Stimulated activated naive CD8-positive, alpha-beta T cell treated with anti-CD3 and anti-CD28 coated beads, Interleukin-15, Interleukin-2, amounts not matched to agents 100 ng/mL and 50 ng/mL, for 24 hours (primary cell): ENCODE results near the gene ATG10.
"Not testable (repeated sequence)": the region's sequence is repeated elsewhere in the genome, so short reads cannot be mapped to it uniquely, and the experiment has no call there.

Experiments used
- H3K27ac Mint-ChIP-seq: one replicate; pipeline ENCODE4 v1.8.0; 2021; ENCODE audit warnings: mild to moderate bottlenecking, mixed read lengths
- H3K27me3 Mint-ChIP-seq: one replicate; pipeline ENCODE4 v1.8.0; 2021; ENCODE audit warnings: mixed read lengths
- H3K36me3 Mint-ChIP-seq: one replicate; pipeline ENCODE4 v1.8.0; 2021; ENCODE audit warnings: low read depth, mixed read lengths
- H3K4me1 Mint-ChIP-seq: one replicate; pipeline ENCODE4 v1.8.0; 2021; ENCODE audit warnings: low read depth, mixed read lengths
- H3K4me3 Mint-ChIP-seq: one replicate; pipeline ENCODE4 v1.8.0; 2021; ENCODE audit warnings: mild to moderate bottlenecking, mixed read lengths
- H3K9me3 Mint-ChIP-seq: one replicate; pipeline ENCODE4 v1.8.0; 2021; ENCODE audit warnings: mixed read lengths

ATG10 gene

DNA sequence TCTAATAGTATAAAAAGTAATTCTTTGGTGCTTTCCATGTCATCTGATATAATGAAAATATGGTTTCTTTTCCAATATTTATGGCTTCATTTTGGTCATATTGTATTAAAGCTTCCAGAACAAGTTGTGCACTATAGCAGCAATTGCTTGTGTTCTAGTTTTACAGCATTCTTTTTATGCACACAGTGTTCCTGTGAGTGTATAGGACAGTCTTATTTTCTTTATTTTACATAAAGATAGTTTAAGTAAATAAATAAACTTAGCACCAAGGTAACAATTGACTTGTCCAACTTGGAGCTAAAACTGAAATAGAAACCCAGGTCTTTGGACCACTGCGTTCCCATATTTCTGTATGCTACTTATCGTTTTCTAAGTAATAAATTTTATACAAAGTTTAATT is 38.9 kb downstream of the ATG10 start:
- Mint-ChIP-seq H3K4me3 (no peak overlapping the region), H3K4me1 (no peaks in the 10 kb centered on the region), H3K9me3 (peaks cover 8% of the 10 kb centered on the region)

DNA sequence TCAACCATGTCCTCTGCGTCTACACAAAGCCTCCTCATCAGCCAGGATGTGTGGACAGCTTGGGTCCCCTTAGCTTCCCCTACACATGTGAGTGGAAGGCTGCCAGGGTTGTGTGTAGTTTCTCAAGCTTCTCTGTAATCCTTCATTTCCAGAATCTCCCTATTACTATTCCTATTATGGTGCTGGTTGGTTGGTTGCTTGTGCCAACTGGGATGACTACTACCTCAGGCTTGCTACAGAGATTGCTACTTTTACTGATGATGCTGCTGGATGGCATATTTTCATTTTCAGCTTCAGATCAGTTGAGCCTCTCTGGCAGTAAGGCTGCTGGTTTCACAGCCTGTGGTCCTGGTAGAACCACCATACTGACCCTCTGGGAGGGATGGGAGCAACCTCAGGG is 39.9 kb downstream of the ATG10 start:
- Mint-ChIP-seq H3K4me1 (no peaks in the 10 kb centered on the region), H3K27me3 (no peaks in the 10 kb centered on the region), H3K27ac (no peak overlapping the region), H3K36me3 (peaks cover 33% of the 10 kb centered on the region), H3K4me3 (no peak overlapping the region), H3K9me3 (peaks cover 13% of the 10 kb centered on the region)

More for the DNA sequence above, 38.9 kb downstream of the ATG10 start:
- peaks cover 25% of the 10 kb centered on the region for H3K36me3 Mint-ChIP-seq
- H3K27ac Mint-ChIP-seq, result no peak overlapping the region
- no peaks in the 10 kb centered on the region for H3K27me3 Mint-ChIP-seq

DNA sequence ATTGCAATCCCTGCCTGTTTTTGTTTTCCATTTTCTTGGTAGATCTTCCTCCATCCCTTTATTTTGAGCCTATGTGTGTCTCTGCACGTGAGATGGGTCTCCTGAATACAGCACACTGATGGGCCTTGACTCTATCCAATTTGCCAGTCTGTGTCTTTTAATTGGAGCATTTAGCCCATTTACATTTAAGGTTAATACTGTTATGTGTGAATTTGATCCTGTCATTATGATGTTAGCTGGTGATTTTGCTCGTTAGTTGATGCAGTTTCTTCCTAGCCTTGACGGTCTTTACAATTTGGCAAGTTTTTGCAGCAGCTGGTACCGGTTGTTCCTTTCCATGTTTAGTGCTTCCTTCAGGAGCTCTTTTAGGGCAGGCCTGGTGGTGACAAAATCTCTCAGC is 42.8 kb downstream of the ATG10 start:
- peaks cover 29% of the 10 kb centered on the region for H3K36me3 Mint-ChIP-seq
- not testable (repeated sequence) for H3K9me3 Mint-ChIP-seq, H3K27ac Mint-ChIP-seq, H3K27me3 Mint-ChIP-seq, H3K4me3 Mint-ChIP-seq, H3K4me1 Mint-ChIP-seq

DNA sequence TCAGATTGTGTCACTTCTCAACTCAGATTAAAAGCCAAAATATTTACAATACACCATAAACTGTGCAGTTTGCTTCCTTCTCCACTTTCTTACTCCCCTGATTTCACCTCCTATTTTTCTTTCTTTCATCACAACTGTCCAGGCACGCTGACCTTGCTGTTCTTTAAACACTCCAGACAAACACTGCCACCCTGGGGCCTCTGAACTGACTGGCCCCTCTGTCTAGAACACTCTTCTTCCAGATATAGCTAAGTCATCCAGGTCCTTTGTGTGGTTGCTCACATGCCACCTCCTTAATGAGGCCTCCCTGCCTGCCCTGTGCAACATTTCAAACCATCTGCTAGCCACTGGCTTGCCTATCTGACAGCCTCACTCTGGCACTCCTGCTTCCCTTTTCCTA is 46.6 kb downstream of the ATG10 start:
- H3K36me3 Mint-ChIP-seq, result peaks cover 17% of the 10 kb centered on the region
- no peak overlapping the region for H3K4me3 Mint-ChIP-seq
- no peaks in the 10 kb centered on the region for H3K4me1 Mint-ChIP-seq
- H3K27ac Mint-ChIP-seq, result no peak overlapping the region
- H3K27me3 Mint-ChIP-seq, result no peaks in the 10 kb centered on the region
- H3K9me3 Mint-ChIP-seq, result peaks cover 9% of the 10 kb centered on the region

DNA sequence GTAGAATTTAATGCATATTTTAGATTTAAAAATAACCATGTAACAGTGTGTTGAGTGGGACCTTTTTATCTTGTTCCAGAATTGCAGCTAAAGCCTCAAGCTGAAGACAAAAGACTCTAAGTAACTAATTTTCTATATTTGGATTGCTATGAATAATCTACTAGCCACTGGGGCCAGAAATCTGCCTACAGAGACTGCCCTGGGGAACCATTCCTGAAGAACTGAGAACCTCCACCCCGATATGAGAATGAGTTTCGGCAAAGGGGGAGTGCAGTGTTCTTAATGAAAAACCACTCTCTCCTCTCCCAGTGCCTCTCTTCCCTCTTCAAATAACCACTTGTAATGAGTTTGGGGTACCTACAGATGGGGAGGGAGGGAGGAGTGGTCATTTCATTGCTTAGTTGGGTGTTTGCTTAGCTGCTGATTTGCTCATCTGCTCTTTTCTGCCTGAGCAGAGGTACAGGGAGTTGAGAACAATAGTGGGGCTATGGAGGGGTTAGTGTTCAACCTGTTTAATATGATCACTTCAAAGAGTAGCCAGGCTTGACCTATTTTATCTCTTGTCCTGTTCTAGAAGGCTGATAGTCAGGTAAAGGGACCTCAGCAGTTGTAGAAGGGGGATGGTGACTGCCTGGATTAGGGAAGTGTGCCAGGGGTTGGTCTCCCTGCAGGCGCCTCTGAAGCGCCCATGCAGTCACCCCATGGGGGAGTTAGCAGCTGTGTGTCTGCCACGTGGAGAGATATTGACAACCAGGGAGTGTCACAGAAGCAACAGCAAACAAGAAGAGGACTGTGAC is 47.7 kb downstream of the ATG10 start:
- H3K4me3 Mint-ChIP-seq, result no peak overlapping the region
- no peaks in the 10 kb centered on the region for H3K27me3 Mint-ChIP-seq
- no peak overlapping the region for H3K27ac Mint-ChIP-seq

DNA sequence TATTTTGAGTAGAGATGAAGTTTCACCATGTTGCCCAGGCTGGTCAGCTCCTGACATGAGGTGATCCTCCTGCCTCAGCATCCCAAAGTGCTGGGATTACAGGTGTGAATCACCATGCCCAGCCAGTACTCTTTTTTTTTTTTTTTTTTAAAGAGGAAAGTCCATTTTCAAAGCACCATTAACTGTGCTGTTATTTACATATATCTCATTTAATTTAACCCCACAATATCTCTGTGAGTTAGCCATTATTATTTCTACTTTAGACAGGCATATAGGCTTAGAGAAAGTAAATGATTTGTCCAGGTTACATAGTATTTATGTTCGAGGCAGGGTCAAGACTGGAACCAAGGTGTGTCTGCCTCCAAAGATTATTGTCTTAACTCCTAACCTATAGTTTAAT is 50.7 kb downstream of the ATG10 start:
- Mint-ChIP-seq H3K36me3 (no peaks in the 10 kb centered on the region), H3K4me1 (no peaks in the 10 kb centered on the region), H3K27ac (no peak overlapping the region), H3K9me3 (no peaks in the 10 kb centered on the region), H3K27me3 (no peaks in the 10 kb centered on the region), H3K4me3 (no peak overlapping the region)

More for the DNA sequence above, 47.7 kb downstream of the ATG10 start:
- Mint-ChIP-seq H3K4me1 (no peaks in the 10 kb centered on the region), H3K9me3 (peaks cover 9% of the 10 kb centered on the region), H3K36me3 (peaks cover 13% of the 10 kb centered on the region)

DNA sequence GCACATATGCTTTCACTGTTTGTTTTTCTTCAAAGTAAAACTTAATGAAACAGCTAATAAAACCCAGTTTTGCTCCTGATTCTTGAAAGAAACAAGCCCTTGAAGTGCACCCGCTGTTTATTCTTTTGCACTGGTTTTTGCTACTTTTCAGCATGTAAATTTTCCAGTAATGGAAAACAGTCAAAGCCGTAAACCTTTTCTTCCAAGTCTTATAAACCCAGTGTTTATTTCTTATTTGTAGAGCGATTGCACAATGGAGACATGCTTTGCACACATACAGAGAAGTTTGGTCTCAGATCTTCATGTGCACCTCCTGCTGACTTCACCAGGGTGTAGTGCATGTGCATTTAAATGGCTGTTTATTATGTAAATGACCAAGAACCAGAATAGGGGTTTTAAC is 51.8 kb downstream of the ATG10 start:
- H3K36me3 Mint-ChIP-seq, result no peaks in the 10 kb centered on the region
- H3K27ac Mint-ChIP-seq, result no peak overlapping the region
- H3K9me3 Mint-ChIP-seq, result no peaks in the 10 kb centered on the region

DNA sequence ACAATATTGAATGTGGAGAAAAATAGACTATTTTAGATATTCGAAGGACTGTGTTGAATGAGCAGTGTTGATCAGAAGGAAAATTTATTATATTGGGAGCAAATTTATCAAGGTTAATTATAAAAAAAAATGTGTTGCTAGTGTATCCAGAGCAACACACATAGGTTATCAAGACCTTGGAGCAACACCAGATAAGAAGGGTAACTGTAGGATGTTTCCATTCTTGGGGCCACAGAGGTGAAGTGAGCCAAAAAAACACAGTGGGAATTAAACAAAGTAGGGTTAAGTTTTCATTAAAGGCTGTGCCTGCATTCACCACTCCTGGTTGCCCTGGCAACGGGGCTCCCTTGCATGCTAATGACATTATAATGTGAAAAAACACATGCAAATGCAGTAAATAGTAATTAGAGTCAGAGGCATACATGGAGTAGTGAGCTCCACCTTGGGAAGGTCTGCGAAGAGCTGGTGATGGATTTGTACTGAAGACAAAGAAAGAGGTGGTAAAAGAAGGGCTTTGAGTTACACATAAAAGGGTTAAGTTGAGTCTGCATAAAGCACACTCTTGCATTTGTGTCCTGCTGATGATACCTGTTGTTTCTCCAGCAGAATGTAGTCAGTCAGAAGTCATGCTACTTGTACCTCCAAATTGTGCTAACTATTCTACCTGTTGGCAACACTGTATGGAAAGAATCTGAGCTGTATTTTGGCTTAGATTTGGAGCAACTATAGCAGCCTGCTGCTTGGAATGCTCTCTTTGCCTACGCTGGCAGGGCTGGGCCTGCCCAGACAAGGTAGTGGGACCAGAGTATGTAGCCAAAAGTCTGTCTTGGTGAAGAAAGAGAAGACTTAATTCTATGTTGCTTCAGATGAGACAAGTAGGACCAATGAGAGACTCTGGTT is 59.6 kb downstream of the ATG10 start:
- no peaks in the 10 kb centered on the region for H3K36me3 Mint-ChIP-seq
- H3K4me1 Mint-ChIP-seq, result no peaks in the 10 kb centered on the region
- H3K27me3 Mint-ChIP-seq, result no peaks in the 10 kb centered on the region
- H3K4me3 Mint-ChIP-seq, result no peak overlapping the region
- H3K9me3 Mint-ChIP-seq, result peaks cover 3% of the 10 kb centered on the region
- no peak overlapping the region for H3K27ac Mint-ChIP-seq

More for the DNA sequence above, 51.8 kb downstream of the ATG10 start:
- no peak overlapping the region for H3K4me3 Mint-ChIP-seq
- H3K27me3 Mint-ChIP-seq, result no peaks in the 10 kb centered on the region
- H3K4me1 Mint-ChIP-seq, result no peaks in the 10 kb centered on the region

DNA sequence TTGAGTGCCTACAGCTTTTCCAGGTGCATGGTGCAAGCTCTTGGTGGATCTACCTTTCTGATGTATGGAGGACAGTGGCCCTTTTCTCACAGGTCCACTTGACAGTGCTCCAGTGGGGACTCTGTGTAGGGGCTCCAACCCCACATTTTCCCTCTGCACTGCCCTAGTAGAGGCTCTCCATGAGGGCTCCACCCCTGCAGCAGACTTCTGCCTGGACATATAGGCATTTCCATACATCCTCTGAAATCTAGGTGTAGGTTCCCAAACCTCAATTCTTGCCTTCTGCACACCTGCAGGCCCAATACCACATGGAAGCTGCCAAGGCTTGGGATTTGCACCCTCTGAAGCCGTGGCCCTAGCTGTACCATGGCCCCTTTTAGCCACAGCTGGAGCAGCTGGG is 71.1 kb downstream of the ATG10 start:
- not testable (repeated sequence) for H3K27ac Mint-ChIP-seq, H3K4me1 Mint-ChIP-seq
- H3K36me3 Mint-ChIP-seq, result peaks cover 37% of the 10 kb centered on the region

DNA sequence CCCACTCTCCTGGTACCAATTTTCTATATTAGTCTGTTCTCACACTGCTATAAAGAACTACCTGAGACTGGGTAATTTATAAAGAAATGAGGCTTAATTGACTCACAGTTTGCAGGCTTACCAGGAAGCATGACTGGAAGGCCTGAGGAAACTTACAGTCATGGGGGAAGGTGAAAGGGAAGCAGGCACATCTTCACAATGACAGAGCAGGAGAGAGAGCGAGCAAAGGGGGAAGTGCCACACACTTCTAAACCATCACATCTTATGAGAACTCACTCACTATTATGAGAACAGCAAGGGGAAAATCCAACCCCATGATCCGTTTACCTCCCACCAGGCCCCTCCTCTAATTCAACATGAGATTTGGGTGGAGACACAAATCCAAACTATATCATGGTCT is 72.2 kb downstream of the ATG10 start:
- Mint-ChIP-seq H3K27me3 (no peaks in the 10 kb centered on the region), H3K9me3 (peaks cover 12% of the 10 kb centered on the region), H3K36me3 (peaks cover 29% of the 10 kb centered on the region), H3K4me1 (no peaks in the 10 kb centered on the region), H3K27ac (peak overlapping the region; percentile 36), H3K4me3 (no peak overlapping the region)

More for the DNA sequence above, 71.1 kb downstream of the ATG10 start:
- not testable (repeated sequence) for H3K27me3 Mint-ChIP-seq, H3K4me3 Mint-ChIP-seq
- H3K9me3 Mint-ChIP-seq, result peaks cover 17% of the 10 kb centered on the region

DNA sequence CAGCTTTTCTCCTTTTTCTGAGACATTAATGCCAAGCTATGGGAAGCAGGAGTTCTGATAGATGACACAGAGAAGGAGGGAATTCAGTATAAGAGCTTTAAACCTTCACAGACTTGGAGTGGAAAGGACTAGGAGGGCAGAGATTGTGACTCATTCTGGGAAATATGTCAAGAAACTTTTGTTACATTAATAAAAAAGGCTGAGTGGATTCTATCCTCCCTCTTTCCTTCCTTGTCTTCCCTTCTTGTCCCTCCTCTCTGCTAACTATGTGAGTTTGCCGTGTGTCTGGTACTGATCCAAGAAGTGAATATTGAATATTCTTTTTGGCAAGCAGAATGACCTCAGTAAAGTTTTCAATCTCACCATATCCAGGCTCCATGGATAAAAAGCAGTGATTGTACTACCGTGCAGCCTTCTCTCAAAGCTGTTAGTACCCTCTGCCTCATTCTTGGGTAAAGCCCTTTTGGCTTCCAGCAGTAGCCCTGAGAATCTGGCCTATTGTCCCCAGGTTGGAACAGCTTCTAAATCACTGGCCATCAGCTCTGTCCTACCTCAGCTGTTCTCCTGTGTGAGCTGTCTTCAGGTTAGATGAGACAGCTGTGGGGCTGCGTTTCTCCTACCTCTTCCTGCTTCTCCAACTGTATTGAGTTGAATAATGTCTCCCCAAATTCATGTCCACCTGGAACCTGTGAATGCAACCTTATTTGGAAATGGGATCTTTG is 73.9 kb downstream of the ATG10 start:
- Mint-ChIP-seq H3K4me1 (no peaks in the 10 kb centered on the region), H3K4me3 (no peak overlapping the region), H3K27ac (no peak overlapping the region), H3K27me3 (no peaks in the 10 kb centered on the region), H3K36me3 (peaks cover 29% of the 10 kb centered on the region), H3K9me3 (peaks cover 12% of the 10 kb centered on the region)

DNA sequence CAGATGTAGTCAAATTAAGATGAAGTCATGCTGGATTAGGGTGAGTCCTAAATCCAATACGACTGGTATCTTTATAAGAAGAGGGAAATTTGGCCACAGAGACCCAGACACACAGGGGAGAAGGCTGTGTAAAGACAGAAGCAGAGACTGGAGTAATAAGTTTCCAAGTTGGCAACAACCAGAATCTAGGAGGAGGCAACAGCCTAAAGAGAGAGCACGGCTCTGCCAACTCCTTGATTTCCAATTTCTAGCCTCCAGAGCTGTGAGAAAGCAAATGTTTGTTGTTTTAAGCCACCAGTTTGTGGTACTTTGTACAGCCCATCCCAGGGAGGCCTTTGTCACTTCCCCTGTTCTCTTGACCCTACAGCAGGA is 74.4 kb downstream of the ATG10 start:
- Mint-ChIP-seq H3K36me3 (peaks cover 29% of the 10 kb centered on the region), H3K4me3 (no peak overlapping the region), H3K9me3 (peaks cover 12% of the 10 kb centered on the region), H3K27ac (no peak overlapping the region), H3K27me3 (no peaks in the 10 kb centered on the region), H3K4me1 (no peaks in the 10 kb centered on the region)

DNA sequence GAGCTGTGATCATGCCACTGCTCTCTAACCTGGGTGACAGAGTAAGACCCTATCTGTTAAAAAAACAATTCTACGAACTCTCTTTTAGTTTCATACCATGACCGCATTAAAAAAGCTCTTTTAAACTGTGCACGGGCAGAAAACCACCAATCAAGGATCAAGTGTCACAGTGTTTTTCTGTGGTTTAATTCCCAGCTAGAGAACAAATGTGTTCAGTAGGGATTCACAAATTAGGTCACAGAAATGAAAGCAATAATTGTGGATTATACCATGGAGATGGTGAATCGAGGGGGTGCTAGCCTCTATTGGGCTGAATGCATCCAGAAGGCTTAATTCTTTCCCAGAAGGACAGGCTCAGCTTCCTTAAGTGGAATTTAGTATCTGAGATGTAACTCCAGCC is 79.1 kb downstream of the ATG10 start:
- no peaks in the 10 kb centered on the region for H3K9me3 Mint-ChIP-seq

DNA sequence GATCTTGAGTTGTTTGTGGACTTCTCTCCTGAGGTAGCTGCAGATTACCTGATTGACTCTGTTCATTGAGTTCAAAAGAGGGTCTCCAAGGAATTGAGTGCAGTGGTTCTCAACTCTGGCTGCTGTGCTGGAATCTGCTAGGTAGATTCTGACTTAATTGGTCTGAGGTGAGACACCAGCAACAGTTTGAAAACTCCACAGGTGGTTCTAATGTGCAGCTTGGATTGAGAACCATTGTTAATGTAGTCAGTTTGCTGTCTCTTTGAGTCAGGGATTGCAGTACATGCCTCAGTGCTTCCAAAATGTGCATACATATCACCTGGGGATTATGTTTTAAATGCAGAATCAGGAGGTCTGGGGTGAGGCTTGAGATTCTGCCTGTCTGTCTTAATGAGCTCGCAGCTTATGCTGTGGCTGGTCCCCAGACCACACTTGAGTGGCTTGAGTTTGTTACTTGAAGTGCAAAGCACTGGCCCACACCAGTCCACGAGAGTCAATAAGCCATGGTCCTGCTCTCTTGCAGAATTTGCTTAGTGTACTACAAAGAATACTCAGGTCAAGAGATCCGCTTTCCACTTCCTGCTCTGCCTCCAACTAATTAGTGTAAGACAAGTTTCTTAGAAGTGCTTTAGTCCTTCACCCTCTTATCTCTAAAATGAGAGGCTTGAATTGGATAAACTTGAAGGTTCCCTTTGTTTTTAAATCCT is 82.3 kb downstream of the ATG10 start:
- no peaks in the 10 kb centered on the region for H3K9me3 Mint-ChIP-seq
- no peak overlapping the region for H3K27ac Mint-ChIP-seq
- no peaks in the 10 kb centered on the region for H3K4me1 Mint-ChIP-seq
- no peaks in the 10 kb centered on the region for H3K36me3 Mint-ChIP-seq
- no peaks in the 10 kb centered on the region for H3K27me3 Mint-ChIP-seq
- no peak overlapping the region for H3K4me3 Mint-ChIP-seq

More for the DNA sequence above, 79.1 kb downstream of the ATG10 start:
- no peaks in the 10 kb centered on the region for H3K27me3 Mint-ChIP-seq
- peaks cover 4% of the 10 kb centered on the region for H3K36me3 Mint-ChIP-seq
- H3K4me3 Mint-ChIP-seq, result no peak overlapping the region
- no peaks in the 10 kb centered on the region for H3K4me1 Mint-ChIP-seq
- no peak overlapping the region for H3K27ac Mint-ChIP-seq
